ENCODE measurements around the gene ACAD10.

The ACAD10 gene

DNA sequence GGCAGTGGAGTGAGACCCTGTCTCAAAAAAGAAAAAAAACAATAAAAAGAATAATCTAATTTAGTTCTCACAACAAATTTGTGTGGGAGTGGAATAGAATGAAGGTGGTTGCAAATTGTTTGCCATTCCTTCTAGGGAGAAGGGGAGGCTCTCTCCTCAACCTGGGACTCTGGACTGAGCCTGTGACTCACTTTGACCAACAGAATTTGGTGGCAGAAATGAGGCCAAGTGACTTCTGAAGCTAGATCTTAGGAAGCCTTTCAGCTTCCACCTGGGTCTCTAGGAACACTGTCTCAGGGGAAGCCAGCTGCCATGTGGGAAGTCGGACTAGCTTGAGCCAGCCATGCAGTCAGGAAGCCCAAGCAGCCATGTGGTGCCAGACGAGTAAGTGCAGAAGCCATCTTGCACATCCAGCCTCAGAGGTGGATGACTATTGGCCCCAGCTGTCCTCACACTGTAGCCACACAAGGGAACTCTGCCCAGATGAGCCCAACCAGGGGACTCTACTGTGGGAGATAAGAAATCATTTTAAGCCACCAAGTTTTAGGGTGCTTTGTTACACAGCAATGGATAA is 95.3 kb downstream of the ACAD10 start:
- TF ChIP-seq MAX (IDR thresholded peaks at IDR 0.05; ENCODE audit: low read depth, low read length) (no peak), POLR2A (IDR thresholded peaks at IDR 0.05; ENCODE audit: extremely low read depth, insufficient read length) (no peak), MYC (IDR thresholded peaks at IDR 0.05; ENCODE audit: low read depth, low read length) (no peak)
- TF ChIP-seq, protein P1, sequence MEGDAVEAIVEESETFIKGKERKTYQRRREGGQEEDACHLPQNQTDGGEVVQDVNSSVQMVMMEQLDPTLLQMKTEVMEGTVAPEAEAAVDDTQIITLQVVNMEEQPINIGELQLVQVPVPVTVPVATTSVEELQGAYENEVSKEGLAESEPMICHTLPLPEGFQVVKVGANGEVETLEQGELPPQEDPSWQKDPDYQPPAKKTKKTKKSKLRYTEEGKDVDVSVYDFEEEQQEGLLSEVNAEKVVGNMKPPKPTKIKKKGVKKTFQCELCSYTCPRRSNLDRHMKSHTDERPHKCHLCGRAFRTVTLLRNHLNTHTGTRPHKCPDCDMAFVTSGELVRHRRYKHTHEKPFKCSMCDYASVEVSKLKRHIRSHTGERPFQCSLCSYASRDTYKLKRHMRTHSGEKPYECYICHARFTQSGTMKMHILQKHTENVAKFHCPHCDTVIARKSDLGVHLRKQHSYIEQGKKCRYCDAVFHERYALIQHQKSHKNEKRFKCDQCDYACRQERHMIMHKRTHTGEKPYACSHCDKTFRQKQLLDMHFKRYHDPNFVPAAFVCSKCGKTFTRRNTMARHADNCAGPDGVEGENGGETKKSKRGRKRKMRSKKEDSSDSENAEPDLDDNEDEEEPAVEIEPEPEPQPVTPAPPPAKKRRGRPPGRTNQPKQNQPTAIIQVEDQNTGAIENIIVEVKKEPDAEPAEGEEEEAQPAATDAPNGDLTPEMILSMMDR (IDR thresholded peaks at IDR 0.05; ENCODE audit: low read depth, low read length) = no peak
- DNase-seq (ENCODE audit: low read depth) = no peak

DNA sequence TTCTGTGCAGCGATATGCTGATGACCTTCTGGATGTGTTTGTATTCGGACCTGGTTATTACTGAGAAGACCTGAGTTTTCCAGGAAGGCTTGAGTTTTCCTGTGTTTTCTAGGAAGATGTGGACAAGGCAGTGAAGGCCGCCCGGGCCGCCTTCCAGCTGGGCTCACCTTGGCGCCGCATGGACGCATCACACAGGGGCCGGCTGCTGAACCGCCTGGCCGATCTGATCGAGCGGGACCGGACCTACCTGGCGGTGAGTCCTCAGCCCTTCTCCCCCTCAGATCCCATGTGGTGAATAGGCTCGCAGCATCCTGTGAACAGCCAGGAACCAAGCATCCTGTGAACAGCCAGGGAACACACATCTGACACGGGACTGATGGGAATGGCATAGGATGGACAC is 97.2 kb downstream of the ACAD10 start:
- TF ChIP-seq, protein P1 (IDR thresholded peaks at IDR 0.05; ENCODE audit: low read depth, low read length) = no peak
- TF ChIP-seq POLR2A (IDR thresholded peaks at IDR 0.05; ENCODE audit: extremely low read depth, insufficient read length) (no peak), MYC (IDR thresholded peaks at IDR 0.05; ENCODE audit: low read depth, low read length) (no peak), MAX (IDR thresholded peaks at IDR 0.05; ENCODE audit: low read depth, low read length) (no peak)
- no peak overlapping the region for H3K4me3 ChIP-seq (ENCODE audit: low read depth, low read length)
- DNase-seq (ENCODE audit: low read depth) = no peak

More for the DNA sequence above, 95.3 kb downstream of the ACAD10 start:
- no peak overlapping the region for H3K4me3 ChIP-seq (ENCODE audit: low read depth, low read length)

DNA sequence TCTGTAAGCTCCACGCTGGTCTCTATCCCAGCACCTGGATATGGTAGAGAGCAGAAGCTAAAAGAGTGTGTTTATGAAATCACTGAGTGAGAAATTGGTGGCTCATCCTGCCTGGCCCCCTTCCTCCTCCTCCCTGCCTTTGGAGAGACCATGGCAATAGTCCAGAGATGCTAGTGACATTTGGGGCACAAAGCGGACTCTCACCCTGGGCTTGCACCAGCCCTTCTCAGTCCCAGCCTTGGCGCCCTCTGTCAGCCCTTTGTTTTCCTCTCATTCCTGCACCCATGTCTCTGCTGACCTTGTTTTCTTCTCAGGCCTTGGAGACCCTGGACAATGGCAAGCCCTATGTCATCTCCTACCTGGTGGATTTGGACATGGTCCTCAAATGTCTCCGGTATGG is 99.1 kb downstream of the ACAD10 start:
- TF ChIP-seq, protein P1 (IDR thresholded peaks at IDR 0.05; ENCODE audit: low read depth, low read length) = no peak
- TF ChIP-seq MYC (IDR thresholded peaks at IDR 0.05; ENCODE audit: low read depth, low read length) (no peak), MAX (IDR thresholded peaks at IDR 0.05; ENCODE audit: low read depth, low read length) (no peak), POLR2A (IDR thresholded peaks at IDR 0.05; ENCODE audit: extremely low read depth, insufficient read length) (no peak)
- H3K4me3 ChIP-seq (ENCODE audit: low read depth, low read length) = no peak overlapping the region
- DNase-seq (ENCODE audit: low read depth) = no peak

DNA sequence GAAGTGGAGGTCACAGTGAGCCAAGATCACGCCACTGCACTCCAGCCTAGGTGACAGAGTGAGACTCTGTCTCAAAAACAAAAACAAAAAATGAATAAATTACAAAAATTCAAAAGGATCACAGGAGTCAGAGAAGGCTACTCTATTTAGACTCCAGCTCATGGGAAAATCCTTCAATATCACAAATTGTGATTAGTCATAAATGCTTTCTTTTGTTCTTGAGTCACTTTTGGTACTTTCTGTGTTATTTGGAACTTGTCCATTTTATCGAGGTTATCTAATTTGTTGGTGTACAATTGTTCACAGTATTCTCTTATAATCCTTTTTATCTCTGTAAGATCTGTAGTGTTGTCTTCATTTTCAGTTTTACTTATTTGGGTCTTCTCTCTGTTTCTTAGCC is 99.8 kb downstream of the ACAD10 start:
- H3K4me3 ChIP-seq (ENCODE audit: low read depth, low read length) = no peak overlapping the region
- DNase-seq (ENCODE audit: low read depth) = no peak
- TF ChIP-seq, protein P1 (IDR thresholded peaks at IDR 0.05; ENCODE audit: low read depth, low read length) = no peak
- TF ChIP-seq MAX (IDR thresholded peaks at IDR 0.05; ENCODE audit: low read depth, low read length) (no peak), POLR2A (IDR thresholded peaks at IDR 0.05; ENCODE audit: extremely low read depth, insufficient read length) (no peak), MYC (IDR thresholded peaks at IDR 0.05; ENCODE audit: low read depth, low read length) (no peak)

DNA sequence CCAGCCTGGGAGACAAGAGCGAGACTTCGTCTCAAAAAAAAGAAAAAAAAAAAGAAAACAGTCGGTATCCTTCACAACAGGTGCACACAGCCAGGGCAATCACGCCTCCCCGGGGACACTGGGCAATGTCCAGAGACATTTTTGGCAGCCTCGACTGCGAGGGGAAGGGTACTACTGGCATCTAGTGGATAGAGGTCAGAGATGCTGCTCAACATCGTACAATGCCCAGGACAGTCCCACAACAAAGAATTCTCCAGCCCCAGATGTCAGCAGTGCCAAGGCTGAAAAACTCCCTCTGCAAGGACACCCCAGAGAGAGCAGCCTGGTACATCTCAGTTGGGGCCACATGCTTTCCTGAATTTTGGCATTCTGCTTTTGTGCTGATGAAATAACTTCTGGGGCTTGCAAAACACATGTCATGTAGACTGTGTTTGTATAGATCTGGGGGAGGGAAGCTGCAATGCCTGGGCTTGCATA is 102.4 kb downstream of the ACAD10 start:
- no peak overlapping the region for H3K4me3 ChIP-seq (ENCODE audit: low read depth, low read length)
- peak; percentile 84 for DNase-seq (ENCODE audit: low read depth)
- no peak for TF ChIP-seq MYC (IDR thresholded peaks at IDR 0.05; ENCODE audit: low read depth, low read length)
- peak; percentile 53; the same call in 1 of the 2 replicates for TF ChIP-seq MAX (IDR thresholded peaks at IDR 0.05; ENCODE audit: low read depth, low read length)
- TF ChIP-seq, protein P1 (IDR thresholded peaks at IDR 0.05; ENCODE audit: low read depth, low read length) = peak; percentile 94
- TF ChIP-seq POLR2A (IDR thresholded peaks at IDR 0.05; ENCODE audit: extremely low read depth, insufficient read length) = no peak

Data from NB4 (cell line).